Endothelial cell of umbilical vein (primary cell): ENCODE measurements around the gene NUP54. TPM values are rescaled to one million over a fixed set of nuclear protein-coding genes. Genes with fewer than 3 reads are reported as not detected.

Experiments
- BruUV-seq: library from RNA; stranded (reverse); fragments of 400-500 nt; replicated peaks from 2 replicates; lab custom pipeline; 2021; lab: Mats Ljungman, UMichigan
- CTCF ChIA-PET: fragments of 300-600, 350-600 bp; sonication (Branson Sonifier 250); formaldehyde crosslinking; loops from one replicate; lab custom pipeline; 2021; ENCODE audit warnings: antibody characterized with exemption, inconsistent platforms; lab: Charles Lee
- POLR2A ChIA-PET: fragments of 300-600, 350-600 bp; sonication (Branson Sonifier 250); formaldehyde crosslinking; loops from one replicate; lab custom pipeline; 2021; ENCODE audit warnings: antibody characterized with exemption, inconsistent platforms; lab: Charles Lee
- DNase-seq: peaks from one replicate; pipeline ENCODE4 v3.0.0-alpha.2; 2011; ENCODE audit warnings: low read depth, low spot score
- FAIRE-seq: peaks from 2 replicates; lab custom pipeline; 2011; peaks lifted over from hg19 to GRCh38; lab: Jason Lieb, UNC
- H2AFZ ChIP-seq: 2 replicates; pipeline ENCODE4 v1.6.0; 2012; ENCODE audit warnings: low read depth, low read length, control low read depth, inconsistent platforms
- H3K27ac ChIP-seq: 2 replicates; pipeline ENCODE4 v1.5.1; 2011; ENCODE audit warnings: low read depth, mild to moderate bottlenecking, control low read depth, low read length, moderate library complexity; ENCODE audit not compliant: insufficient read depth
- H3K27me3 ChIP-seq, 2 experiments: 2 replicates each; pipeline versions ENCODE4 v1.6.0 to v1.6.1; 2011; ENCODE audit warnings: low read length in 2 of 2, mixed read lengths in 1 of 2; ENCODE audit not compliant: control insufficient read depth in 2 of 2, insufficient read depth in 2 of 2
- H3K36me3 ChIP-seq, 2 experiments: 2 replicates in 1 of 2; 3 replicates in 1 of 2; pipeline ENCODE4 v1.5.1; 2011; ENCODE audit warnings: low read length in 2 of 2, mild to moderate bottlenecking in 1 of 2, moderate library complexity in 1 of 2; ENCODE audit not compliant: control insufficient read depth in 2 of 2, insufficient read depth in 2 of 2; ENCODE audit errors: extremely low read depth in 1 of 2
- H3K4me1 ChIP-seq: 3 replicates; pipeline ENCODE4 v1.5.1; 2011; ENCODE audit warnings: mild to moderate bottlenecking, low read length; ENCODE audit not compliant: control insufficient read depth, insufficient read depth; ENCODE audit errors: extremely low read depth
- H3K4me2 ChIP-seq: 2 replicates; pipeline ENCODE4 v1.6.1; 2011; ENCODE audit warnings: low read length, control low read depth, mixed read lengths; ENCODE audit not compliant: insufficient read depth
- H3K4me3 ChIP-seq, 3 experiments: fragments of 200-600 bp in 1 of 3; sonication (generic), shearing (Covaris generic) in 1 of 3; replicated peaks in 1 of 3; 2 replicates each; pipeline ENCODE4 v1.5.1; 2011 to 2016; ENCODE audit warnings: control low read depth in 3 of 3, low read length in 3 of 3, mild to moderate bottlenecking in 2 of 3, inconsistent platforms in 1 of 3, low read depth in 1 of 3, moderate library complexity in 1 of 3; ENCODE audit not compliant: insufficient read depth in 1 of 3
- H3K79me2 ChIP-seq: 2 replicates; pipeline ENCODE4 v1.6.0; 2012; ENCODE audit warnings: low read length, inconsistent platforms; ENCODE audit not compliant: control insufficient read depth, insufficient read depth
- H3K9ac ChIP-seq: replicated peaks from 2 replicates; pipeline ENCODE3; 2011; ENCODE audit warnings: low read length, control low read depth; ENCODE audit not compliant: insufficient read depth; ENCODE audit errors: extremely low read depth
- H3K9me1 ChIP-seq: replicated peaks from 3 replicates; pipeline ENCODE4 v1.6.0; 2011; ENCODE audit warnings: mild to moderate bottlenecking, low read length; ENCODE audit not compliant: control insufficient read depth, insufficient read depth; ENCODE audit errors: extremely low read depth
- H3K9me3 ChIP-seq: replicated peaks from 2 replicates; pipeline ENCODE4 v1.5.1; 2012; ENCODE audit warnings: low read length, inconsistent platforms; ENCODE audit not compliant: control insufficient read depth, insufficient read depth
- H4K20me1 ChIP-seq: replicated peaks from 2 replicates; pipeline ENCODE3; 2011; ENCODE audit warnings: mild to moderate bottlenecking, low read length; ENCODE audit not compliant: control insufficient read depth, insufficient read depth; ENCODE audit errors: extremely low read depth
- CTCF ChIP-seq, 2 donors: IDR thresholded peaks; 1 replicate in 1 of 2; 2 replicates in 1 of 2; pipeline ENCODE4 v1.5.1; 2011; ENCODE audit warnings: low read length in 2 of 2, mild to moderate bottlenecking in 2 of 2, moderate library complexity in 2 of 2, control low read depth in 1 of 2, inconsistent platforms in 1 of 2, low read depth in 1 of 2; ENCODE audit not compliant: insufficient read depth in 1 of 2; ENCODE audit errors: extremely low read depth in 1 of 2
- EZH2 ChIP-seq: IDR thresholded peaks from 2 replicates; pipeline ENCODE4 v1.6.1; 2012; ENCODE audit warnings: borderline replicate concordance, low read depth, mild to moderate bottlenecking, moderate library complexity, low read length, inconsistent platforms; ENCODE audit not compliant: severe bottlenecking
- FOS ChIP-seq: IDR thresholded peaks from 2 replicates; pipeline ENCODE4 v1.6.1; 2011; ENCODE audit warnings: mild to moderate bottlenecking, low read length, moderate library complexity, borderline replicate concordance; ENCODE audit not compliant: insufficient read depth
- GATA2 ChIP-seq: IDR thresholded peaks from 2 replicates; pipeline ENCODE4 v1.7.0; 2011; ENCODE audit warnings: low read depth, mild to moderate bottlenecking, moderate library complexity, mixed read lengths, low read length; ENCODE audit not compliant: insufficient read length, insufficient read depth
- JUN ChIP-seq: IDR thresholded peaks from 2 replicates; pipeline ENCODE4 v1.6.1; 2011; ENCODE audit warnings: borderline replicate concordance, low read depth; ENCODE audit not compliant: insufficient read length, insufficient read depth
- MYC ChIP-seq: IDR thresholded peaks from one replicate; pipeline ENCODE4 v1.6.1; 2011; ENCODE audit warnings: mild to moderate bottlenecking, low read depth, low read length
- POLR2A ChIP-seq: IDR thresholded peaks from 2 replicates; pipeline ENCODE4 v1.6.1; 2012; ENCODE audit warnings: low read depth, mild to moderate bottlenecking, control low read depth, low read length
- POLR2AphosphoS5 ChIP-seq: IDR thresholded peaks from 2 replicates; pipeline ENCODE4 v1.6.1; 2012; ENCODE audit warnings: low read depth, mild to moderate bottlenecking, control low read depth, low read length, moderate library complexity; ENCODE audit not compliant: insufficient read depth
- dilution Hi-C: fragments of 300-500 bp; cut with MboI; formaldehyde crosslinking; loops from one replicate; pipeline ENCODE4 v1.15.0; 2019; ENCODE audit warnings: low sequenced_read_pairs; ENCODE audit not compliant: extremely low pct_ligation_motif_present
- intact Hi-C: fragments of 100-400 bp; cut with micrococcal nuclease; formaldehyde crosslinking; loops from one replicate; pipeline ENCODE4 v1.10.0; 2022
- polyA plus RNA-seq, 4 experiments: library from polyadenylated mRNA; depleted of rRNA in 3 of 4; stranded (reverse) in 3 of 4; unstranded in 1 of 4; fragments of >200 nt; gene quantifications; 2 replicates each; pipeline versions ENCODE4 v1.2.1 to v1.2.3, GENCODE V29; 2011 to 2012; ENCODE audit warnings: missing spikeins in 1 of 4
- total RNA-seq: library from RNA; stranded (reverse); gene quantifications from 2 replicates; pipeline ENCODE4 v1.2.3, GENCODE V29; 2021
- TF ChIP-seq, protein P1 (sequence below): IDR thresholded peaks from 2 replicates; pipeline ENCODE4 v1.6.1; 2011; ENCODE audit not compliant: insufficient read depth, insufficient read length

NUP54 gene
- total and polyA plus RNA-seq, 2 donors (not counting 3 experiments of a cell fraction or from before 2014, with no cell fraction given): 25.7 to 45.7 TPM

DNA sequence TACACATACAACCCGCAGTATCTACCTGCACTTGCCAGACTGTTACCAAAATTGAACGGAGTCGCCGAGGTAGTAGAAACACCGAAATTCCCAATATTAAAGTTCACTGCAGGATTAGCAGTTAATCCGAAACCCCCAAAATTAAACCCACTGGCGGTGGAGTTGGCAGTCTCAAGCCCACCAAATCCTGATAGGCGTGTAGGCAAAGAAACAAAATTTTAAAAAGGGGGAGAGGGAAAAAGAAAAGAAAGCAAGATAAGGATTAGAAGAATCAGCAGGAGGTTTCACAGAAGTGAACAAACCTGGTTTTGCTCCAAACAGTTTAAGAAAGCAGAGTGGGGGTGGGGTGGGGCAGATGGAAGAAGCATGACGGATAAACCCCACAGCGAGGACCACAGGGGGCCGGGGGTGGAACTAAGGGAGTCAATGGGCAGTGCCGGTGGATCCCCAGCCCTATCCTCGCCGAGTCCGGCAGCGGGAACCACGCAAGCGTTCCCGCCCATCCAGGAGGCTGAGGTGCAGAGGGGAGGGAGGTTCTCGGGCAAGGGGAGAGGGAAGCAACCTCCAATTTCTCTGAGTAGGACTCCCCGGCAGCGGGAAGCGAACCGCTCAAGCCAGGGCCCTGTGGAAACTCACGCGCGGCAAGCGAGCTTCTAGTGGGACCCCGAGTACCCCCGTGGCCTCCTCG is 599 bp downstream of the NUP54 start:
- peak overlapping the region; percentile 87 to 91 (median 89) for H3K4me3 ChIP-seq
- H3K27me3 ChIP-seq: no peaks in the 10 kb centered on the region
- peaks cover 7% of the 10 kb centered on the region for H4K20me1 ChIP-seq
- H3K9me1 ChIP-seq: no peaks in the 10 kb centered on the region
- intact Hi-C loops: loop anchor here (1.0 to 10.0 kb wide), 4 partner anchors 66 to 927 kb away; partner anchors contain the start of genes CCNI, SCARB2 and SDAD1
- H3K27ac ChIP-seq: peak overlapping the region; percentile 71
- peak overlapping the region; percentile 98 for H3K4me2 ChIP-seq
- peaks cover 23% of the 10 kb centered on the region for H3K4me1 ChIP-seq
- dilution Hi-C loops: no loop called here
- peak overlapping the region; percentile 90 for H3K9ac ChIP-seq
- FAIRE-seq: no peak
- ChIA-PET POLR2A (interaction anchor here (1.1 kb wide), 1 partner anchor 15 kb away, joined by 3 read pairs; no protein-coding TSS in a partner anchor), CTCF (interaction anchor here (1.4 to 2.6 kb wide), 3 partner anchors 32 to 230 kb away, joined by 4 to 8 read pairs (median 5); no protein-coding TSS in a partner anchor)
- TSS peak; percentile 35 for BruUV-seq
- no peaks in the 10 kb centered on the region for H3K9me3 ChIP-seq
- DNase-seq: peak; percentile 77
- H3K79me2 ChIP-seq: peaks cover 41% of the 10 kb centered on the region
- peaks cover 0 to 2% of the 10 kb centered on the region in 2 experiments for H3K36me3 ChIP-seq
- TF ChIP-seq FOS (no peak), JUN (no peak), POLR2AphosphoS5 (no peak), MYC (no peak), POLR2A (no peak), GATA2 (no peak), CTCF (IDR thresholded peaks at IDR 0.05; ENCODE audit: extremely low read depth in 1 of 2, insufficient read depth in 1 of 2, low read depth in 1 of 2, low read length in 2 of 2) (no peak), EZH2 (no peak)
- TF ChIP-seq, protein P1, sequence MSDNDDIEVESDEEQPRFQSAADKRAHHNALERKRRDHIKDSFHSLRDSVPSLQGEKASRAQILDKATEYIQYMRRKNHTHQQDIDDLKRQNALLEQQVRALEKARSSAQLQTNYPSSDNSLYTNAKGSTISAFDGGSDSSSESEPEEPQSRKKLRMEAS: no peak
- H2AFZ ChIP-seq: peak overlapping the region; percentile 45
